DMS53 treated with DMSO at 0.1 percent for 48 hours (cell line): ENCODE data around the gene N4BP2.
"Not testable (repeated sequence)": the region's sequence is repeated elsewhere in the genome, so short reads cannot be mapped to it uniquely, and the experiment has no call there.

Source experiments
- DNase-seq: peaks from one replicate; lab custom pipeline; 2025; ENCODE audit not compliant: unreplicated experiment; lab: John Stamatoyannopoulos, UW

N4BP2 gene

DNA sequence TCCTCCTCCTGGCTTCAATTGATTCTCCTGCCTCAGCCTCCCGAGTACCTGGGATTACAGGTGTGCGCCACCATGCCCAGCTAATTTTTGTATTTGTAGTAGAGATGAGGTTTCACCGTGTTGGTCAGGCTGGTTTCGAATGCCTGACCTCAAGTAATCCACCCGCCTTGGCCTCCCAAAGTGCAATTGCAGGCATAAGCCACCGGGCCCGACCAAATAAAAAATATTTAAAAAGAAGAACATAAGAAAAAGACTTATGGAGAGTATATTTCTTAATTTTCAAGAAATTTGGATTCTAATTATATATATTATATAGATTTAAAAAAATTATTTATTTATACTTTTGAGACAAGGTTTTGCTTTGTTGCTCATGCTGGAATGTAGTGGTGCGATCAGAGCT lies 29.8 kb downstream of the N4BP2 start:
- DNase-seq: no peak

DNA sequence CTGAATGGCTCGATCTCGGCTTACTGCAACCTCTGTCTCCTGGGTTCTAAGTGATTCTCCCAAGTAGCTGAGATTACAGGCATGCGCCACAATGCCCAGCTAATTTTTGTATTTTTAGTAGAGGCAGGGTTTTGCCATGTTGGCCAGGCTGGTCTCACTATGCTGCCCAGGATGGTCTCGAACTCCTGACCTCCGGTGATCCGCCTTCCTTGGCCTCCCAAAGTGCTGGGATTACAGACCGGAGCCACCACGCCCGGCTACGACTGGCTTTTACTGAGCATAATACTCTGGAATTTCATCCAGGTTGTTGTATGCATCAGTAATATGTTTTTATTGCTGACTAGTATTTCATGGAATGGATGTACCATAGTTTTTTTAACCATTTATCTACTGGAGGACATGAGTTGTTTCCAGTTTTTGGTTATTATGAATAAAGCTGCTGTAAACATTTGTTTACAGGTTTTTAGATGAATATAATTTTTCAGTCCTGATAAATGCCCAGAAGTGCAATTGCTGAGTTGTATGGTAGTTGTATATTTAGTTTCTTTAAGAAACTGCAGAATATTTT lies 31.2 kb downstream of the N4BP2 start:
- no peak for DNase-seq

DNA sequence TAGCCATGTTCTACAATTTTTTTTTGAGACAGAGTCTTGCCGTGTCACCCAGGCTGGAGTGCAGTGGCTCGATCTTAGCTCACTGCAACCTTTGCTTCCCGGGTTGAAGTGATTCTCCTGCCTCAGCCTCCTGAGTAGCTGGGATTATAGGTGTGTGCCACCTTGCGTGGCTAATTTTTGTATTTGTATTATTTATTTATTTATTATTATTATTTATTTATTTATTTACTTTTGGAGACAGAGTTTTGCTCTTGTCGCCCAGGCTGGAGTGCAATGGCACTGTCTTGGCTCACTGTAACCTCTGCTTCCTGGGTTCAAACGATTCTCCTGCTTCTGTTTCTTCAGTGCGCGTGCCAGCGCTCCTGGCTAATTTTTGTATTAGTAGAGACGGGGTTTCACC lies 36.8 kb downstream of the N4BP2 start:
- DNase-seq: not testable (repeated sequence)

- no peak for DNase-seq
These were observed 42.4 kb downstream of the N4BP2 start for GRCh38 chr4:40099010-40099409.

- not testable (repeated sequence) for DNase-seq
These were observed 50.5 kb downstream of the N4BP2 start for GRCh38 chr4:40107150-40107549.

- DNase-seq: no peak
These were observed 55.6 kb downstream of the N4BP2 start for GRCh38 chr4:40112027-40112792.

DNA sequence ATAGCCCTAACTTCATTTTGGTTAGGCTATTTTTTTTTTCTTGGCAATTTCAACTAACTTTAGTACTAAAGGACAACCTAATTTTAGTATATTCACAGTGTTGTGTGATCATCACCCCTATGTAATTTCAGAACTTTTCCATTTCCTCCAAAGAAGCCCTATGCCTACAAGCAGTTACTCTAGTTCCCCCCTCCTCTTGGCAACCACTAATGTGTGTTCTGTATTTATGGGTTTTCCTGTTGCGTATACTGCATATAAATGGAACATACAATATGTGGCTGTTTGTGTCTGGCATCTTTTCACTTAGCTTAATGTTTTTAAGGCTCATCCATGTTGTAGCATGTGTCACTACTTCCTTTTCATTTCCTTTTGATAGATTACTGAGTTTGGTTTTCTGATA lies 57.6 kb downstream of the N4BP2 start:
- DNase-seq: no peak

DNA sequence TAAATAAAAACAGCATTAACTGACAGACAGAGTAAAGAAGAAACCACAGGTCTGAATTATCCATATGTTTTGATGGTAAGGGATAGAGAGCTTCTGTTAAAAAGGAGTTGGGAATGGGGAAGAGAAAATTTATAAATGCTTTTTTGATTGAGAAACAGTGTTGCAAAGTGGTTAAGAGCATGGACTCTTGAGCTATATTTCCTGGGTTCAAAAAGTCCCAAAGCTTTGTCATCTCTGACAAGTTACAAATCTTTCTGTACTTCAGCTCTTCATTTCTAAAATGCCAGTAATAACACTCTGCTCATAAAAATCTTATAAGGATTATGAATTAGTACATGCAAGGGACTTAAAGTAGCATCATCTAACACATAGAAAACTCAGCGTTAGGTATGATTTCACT lies 62.2 kb downstream of the N4BP2 start:
- DNase-seq: no peak

DNA sequence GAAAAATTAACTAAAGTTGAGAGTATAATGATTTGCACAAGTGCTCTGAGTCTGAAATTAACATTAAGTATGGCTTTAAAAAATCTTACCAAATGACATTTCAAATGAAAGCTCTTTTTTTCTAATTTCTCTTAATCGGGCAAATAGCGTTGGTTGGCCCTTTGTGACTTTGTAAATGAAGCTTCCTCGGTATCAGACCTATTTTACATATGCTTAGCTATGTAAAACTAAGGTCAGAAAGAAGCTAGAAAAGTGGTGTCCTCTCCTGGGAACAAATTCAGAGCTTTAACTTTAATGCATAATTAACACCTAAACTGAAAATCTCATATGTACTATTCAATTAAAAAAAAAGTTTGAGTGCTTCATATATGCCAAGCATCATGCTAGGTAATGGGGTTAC lies 62.7 kb downstream of the N4BP2 start:
- DNase-seq: no peak

- DNase-seq: no peak
These were observed 64.9 kb downstream of the N4BP2 start for GRCh38 chr4:40121515-40121914.

GRCh38 chr4:40122941-40123340 lies 66.3 kb downstream of the N4BP2 start:
- no peak for DNase-seq

DNA sequence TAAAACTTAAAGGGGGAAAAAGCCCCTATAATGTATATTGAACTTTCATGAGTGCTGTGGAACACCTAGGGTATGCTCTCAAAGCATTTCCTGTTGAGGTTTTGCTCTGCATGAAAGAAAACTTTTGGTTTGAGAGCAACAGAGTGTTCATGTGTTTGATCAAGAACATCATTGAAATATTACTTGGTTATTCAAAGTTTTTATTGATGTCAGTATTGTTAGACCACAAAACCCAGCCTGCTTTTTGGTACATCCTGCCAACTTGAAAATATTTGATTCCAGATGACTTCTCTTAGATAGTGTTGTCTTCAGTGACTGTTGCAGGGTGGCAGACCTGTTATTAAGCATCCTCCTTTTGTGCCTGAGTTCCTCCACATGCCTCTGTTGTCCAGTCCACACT lies 68.0 kb downstream of the N4BP2 start:
- DNase-seq: no peak

DNA sequence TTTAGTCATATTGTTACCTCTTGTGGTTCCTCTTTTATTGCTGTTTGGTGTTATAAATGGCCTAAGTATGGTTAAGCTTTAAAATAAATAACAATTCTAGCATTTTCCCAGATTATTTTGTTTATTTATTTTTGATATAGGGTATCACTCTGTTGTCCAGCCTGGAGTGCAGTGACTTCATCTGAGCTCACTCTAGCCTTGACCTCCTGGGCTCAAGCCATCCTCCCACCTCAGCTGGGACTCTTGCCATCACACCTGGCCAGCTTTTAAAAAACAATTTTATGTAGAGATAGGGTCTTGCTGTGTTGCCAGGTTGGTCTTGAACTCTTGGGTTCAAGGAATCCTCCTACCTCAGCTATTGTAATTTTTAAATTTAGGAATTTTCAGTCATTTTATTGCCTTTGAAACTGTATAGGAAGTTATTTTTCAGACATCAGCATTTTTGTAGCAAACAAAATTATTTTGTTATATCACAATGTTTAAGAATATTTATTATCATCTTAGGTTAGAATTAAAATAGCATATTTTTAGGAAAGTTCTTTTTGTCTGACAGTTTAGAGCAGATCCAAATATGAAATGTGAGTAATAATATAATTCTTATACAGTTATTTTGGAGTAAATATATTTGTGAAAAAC lies 73.9 kb downstream of the N4BP2 start:
- DNase-seq: no peak

DNA sequence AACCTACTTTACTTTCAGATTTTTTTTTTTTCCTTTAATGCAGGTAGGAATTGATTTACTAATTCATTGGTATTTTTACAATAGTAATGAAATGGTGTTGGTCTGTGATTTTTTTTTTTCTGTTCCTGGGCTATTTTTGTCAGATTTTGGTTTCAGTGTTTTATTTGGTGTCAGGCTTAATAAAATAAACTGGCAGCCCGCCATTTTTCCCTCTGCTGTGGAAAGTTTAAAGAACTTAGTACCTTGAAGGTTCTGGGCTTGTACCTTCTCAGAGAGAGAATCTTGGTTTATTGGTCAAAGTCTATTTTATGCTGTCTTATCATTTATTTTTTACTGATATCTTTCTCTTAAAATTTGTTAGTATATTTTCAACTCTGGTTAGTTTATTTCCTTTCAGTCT lies 76.2 kb downstream of the N4BP2 start:
- no peak for DNase-seq

DNA sequence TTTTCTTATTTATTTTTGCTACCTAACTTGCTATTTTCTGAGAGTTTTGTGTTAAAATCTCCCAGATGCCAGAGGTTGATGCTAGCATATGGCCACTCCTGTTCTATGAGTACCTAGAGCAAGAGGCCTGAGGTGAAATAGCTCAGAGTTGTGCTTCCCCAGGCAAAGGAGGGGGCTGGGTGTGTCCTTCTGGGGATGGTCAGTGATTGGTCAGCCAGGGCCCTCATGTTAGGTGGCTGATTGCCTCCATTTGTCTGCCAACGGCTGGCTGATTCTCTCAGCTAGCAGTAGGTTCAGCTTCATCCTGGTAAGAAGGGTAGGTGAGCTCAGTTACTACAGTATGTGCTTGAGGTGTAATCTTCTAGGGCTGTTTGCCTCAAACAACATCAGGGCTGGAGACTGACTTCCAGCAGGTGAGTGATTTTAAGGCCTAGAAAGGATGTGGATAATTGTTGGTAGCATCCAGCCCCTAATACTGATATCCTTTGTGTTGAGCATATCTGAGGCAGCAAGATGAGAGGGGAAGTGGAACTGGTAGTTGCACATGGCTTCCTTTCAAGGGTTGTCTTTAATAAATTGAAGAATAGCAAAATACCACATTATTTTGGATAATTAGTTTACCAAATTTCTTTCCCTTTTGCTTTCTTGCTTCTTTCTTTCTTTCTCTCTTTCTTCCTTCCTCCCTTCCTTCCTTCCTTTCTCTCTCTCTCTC lies 77.7 kb downstream of the N4BP2 start:
- DNase-seq: no peak

DNA sequence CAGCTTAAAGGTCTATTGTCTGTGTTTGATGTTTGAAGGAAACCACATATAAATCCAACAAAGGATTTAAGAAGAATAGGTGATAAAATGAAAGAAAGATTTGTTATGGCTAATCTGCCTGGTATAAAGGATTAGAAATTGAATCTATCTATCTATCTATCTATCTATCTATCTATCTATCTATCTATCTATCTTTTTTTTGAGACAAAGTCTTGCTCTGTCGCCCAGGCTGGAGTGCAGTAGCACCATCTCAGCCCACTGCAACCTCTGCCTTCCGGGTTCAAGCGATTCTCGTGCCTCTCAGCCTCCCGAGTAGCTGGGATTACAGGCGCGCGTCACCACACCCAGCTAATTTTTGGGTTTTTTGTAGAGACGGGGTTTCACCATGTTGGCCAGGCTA lies 79.6 kb downstream of the N4BP2 start:
- DNase-seq: not testable (repeated sequence)

- DNase-seq: no peak
These were observed 83.5 kb downstream of the N4BP2 start for GRCh38 chr4:40140196-40140595.

DNA sequence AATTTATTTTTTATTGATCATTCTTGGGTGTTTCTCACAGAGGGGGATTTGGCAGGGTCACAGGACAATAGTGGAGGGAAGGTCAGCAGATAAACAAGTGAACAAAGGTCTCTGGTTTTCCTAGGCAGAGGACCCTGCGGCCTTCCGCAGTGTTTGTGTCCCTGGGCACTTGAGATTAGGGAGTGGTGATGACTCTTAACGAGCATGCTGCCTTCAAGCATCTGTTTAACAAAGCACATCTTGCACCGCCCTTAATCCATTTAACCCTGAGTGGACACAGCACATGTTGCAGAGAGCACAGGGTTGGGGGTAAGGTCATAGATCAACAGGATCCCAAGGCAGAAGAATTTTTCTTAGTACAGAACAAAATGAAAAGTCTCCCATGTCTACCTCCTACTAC lies 83.9 kb downstream of the N4BP2 start:
- DNase-seq: not testable (repeated sequence)

GRCh38 chr4:40143926-40144508 lies 87.4 kb downstream of the N4BP2 start:
- no peak for DNase-seq

GRCh38 chr4:40144716-40145115 lies 88.1 kb downstream of the N4BP2 start:
- no peak for DNase-seq

DNA sequence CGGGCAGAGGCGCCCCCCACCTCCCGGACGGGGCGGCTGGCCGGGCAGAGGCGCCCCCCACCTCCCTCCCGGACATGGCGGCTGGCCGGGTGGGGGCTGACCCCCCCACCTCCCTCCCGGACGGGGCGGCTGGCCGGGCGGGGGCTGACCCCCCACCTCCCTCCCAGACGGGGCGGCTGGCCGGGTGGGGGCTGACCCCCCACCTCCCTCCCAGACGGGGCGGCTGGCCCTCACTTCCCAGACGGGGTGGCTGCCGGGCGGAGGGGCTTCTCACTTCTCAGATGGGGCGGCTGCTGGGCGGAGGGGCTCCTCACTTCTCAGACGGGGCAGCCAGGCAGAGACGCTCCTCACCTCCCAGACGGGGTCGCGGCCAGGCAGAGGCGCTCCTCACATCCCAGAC lies 90.8 kb downstream of the N4BP2 start:
- DNase-seq: not testable (repeated sequence)
